HG03571 (cell line): Measurements from ENCODE around the gene IGF2BP3.
"Not testable (repeated sequence)": the region's sequence is repeated elsewhere in the genome, so short reads cannot be mapped to it uniquely, and the experiment has no call there.

Experiments used
- ATAC-seq: cut with Tn5 transposase; IDR thresholded peaks from one replicate; pipeline ENCODE4 v1.9.1; 2021; ENCODE audit not compliant: unreplicated experiment

The IGF2BP3 gene

DNA sequence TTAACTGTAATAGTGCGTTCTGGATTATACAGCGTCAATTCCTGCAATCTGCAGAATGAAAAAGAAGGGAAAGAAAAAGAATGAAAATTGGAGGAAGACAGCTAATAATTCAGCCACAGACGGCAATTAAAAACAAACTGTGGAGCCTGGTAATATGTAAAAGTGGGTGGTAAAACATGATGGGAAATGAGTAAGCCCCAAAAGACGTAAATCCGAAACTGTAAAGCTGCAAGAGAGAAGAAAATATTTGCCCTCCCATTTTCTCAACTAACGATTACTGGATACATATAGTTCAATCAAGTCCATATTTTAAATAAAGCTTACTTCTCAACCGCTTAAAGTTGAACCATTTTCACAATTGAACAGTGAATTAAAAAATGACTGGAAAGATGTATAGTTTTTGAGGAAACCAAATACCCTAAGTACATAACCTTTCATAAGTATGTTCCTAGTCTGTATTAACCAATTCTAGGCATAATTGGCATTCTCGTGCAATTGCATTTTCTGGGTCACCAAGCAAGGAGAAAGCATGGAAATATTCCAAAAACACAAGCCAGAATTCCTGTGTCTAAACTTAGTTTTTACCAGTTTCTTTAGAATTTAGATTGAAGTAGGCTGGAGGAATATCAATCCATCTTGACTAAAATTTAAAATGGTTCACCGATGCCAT, 126.3 kb downstream of the IGF2BP3 start:
- ATAC-seq = no peak

DNA sequence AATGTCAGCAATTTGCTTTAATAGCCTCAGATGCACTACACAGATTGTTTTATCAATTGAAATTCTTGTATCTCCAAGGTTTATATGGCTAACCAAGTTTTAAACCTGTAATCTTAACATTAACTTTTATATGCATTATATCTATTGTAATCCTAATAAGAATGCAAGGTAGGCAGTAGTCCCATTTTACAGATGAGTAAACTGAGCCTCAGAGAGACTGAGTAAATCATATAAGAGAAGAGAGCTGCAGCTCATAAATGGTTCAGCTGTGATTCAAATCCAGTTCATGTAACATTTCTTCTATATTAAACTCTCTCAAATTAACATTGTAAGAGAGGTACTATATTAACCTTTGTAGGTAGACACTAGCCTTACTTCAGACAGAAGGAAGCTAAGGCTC, 127.2 kb downstream of the IGF2BP3 start:
- no peak for ATAC-seq

DNA sequence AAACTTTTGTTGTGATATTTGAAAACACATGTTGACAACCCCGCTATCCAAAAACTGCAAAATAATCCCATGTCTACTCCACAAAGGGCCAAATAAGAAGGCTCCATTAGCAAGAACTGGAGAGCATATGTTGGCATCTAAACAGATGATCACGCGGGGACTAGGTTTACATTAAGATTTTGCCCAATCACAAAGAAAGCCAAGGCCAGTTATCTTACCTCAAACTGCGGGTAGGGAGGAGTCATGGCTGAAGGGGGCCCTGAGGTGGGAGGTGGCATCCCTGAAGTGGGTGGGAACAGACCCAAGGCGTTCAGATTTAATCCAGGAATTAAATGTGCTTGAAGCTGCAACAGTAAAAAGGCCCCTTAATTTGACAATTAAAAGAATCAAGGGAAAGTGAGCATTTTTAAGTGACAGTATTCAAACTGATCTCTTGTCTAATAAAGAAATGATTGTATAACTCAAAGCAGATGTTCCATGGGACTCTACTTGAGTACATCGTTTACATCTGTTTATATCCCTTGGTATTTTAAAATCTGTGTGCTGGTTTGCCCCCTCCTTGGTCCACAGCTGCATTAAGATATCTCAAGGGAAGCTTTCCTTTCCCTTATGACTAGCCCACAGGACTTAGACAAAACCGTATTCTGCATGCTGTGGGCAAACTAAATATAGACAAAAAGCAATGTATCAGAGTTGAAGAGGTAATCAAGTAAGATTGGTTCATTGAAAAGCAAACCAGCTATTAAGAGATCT, 128.3 kb downstream of the IGF2BP3 start:
- ATAC-seq = no peak

GRCh38 chr7:23338863-23339262, 131.4 kb downstream of the IGF2BP3 start:
- ATAC-seq = no peak

GRCh38 chr7:23338439-23338838, 131.9 kb downstream of the IGF2BP3 start:
- no peak for ATAC-seq

DNA sequence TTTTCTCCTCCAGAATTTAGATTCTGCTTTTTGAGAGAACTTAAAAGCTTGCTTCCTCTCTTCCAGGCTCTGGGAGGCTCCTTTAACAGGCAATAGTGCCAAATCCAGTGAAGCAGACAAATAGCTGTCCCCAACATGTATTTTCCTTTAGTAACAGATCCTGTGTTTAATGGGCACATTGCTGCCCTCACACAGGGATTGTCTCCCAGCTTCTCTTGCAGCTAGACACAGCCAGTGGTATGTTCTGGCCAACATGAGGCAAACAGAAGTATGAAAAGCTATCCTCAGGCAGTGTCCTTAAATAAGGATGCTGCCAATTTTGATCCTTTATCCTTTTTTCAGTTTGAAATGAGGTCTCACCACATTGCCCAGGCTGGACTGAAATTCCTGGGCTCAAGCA, 132.9 kb downstream of the IGF2BP3 start:
- ATAC-seq = no peak

GRCh38 chr7:23336799-23337283, 133.4 kb downstream of the IGF2BP3 start:
- no peak for ATAC-seq

DNA sequence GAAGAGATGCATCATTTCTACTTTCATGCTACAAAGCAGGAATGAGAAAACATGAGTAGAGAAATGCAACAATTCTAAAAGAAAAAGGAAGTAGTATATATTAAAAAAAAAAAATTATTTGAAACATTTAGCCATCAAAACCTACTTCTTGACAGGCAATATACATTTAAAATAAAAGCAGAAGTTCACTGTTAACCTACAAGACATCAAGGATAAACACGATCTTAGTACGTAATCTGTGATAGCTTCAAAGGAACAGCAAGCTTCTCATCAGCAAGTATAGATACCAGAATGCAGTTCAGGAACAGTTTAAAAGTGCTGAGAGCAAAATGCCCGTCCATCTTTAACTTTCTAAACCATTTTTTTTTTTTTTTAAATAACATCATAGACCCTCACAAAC, 134.2 kb downstream of the IGF2BP3 start:
- no peak for ATAC-seq

DNA sequence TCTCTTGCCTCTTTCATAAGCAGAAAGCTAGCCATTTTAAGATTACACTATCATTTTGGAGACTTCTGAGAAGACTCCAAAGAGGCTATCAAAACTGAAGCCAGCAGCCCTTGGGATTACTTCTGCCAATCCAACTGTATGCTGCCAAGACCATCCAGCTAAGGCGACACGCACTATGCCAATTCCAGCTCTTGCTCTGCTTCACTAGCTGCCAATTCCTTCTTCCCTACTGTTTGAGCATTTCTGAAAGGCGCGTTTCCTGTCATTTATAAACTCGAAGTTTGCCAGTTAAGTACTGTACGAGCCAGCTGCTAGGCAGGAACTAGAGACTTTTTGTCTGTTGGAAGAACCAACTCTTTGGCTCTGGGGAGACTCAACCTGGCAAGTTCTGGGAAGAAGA, 134.7 kb downstream of the IGF2BP3 start:
- no peak for ATAC-seq

- ATAC-seq = no peak
Measured at GRCh38 chr7:23335136-23335535, 135.2 kb downstream of the IGF2BP3 start.

GRCh38 chr7:23334482-23335056, 135.7 kb downstream of the IGF2BP3 start:
- ATAC-seq = no peak

GRCh38 chr7:23333671-23334246, 136.5 kb downstream of the IGF2BP3 start:
- ATAC-seq = no peak

DNA sequence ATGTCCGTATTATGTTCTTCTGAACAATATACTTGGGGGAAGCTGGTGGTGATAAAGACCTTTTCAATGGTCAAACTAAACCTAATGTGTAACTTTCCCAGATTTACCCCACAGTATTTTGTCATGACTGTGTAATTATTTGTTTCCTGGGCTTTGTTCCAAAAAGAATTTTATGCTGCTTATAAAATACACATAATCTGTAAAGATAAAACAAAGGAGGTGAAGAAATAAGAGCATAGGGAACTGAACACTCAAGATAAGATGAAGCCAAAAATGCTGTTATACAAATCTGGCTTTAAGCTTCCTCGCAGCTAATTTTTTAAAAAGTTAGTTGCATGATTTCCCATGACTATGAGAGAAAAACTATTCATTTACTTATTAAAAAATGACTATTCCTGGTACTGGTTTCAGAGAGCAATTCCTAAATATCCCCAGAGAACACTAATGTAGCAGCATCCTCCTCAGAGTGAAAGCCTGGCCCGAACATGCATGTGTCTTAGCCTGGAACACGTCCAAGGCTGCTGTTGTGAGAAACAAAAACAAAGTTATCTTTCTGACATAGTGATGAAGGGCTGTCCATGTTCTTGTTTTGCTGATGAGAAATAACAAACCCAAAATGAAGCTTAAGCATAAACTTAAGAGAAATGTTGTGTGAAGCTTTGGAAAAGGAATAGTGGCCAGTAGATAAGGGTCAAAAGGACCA, 137.2 kb downstream of the IGF2BP3 start:
- ATAC-seq = no peak

GRCh38 chr7:23332193-23332592, 138.1 kb downstream of the IGF2BP3 start:
- no peak for ATAC-seq

DNA sequence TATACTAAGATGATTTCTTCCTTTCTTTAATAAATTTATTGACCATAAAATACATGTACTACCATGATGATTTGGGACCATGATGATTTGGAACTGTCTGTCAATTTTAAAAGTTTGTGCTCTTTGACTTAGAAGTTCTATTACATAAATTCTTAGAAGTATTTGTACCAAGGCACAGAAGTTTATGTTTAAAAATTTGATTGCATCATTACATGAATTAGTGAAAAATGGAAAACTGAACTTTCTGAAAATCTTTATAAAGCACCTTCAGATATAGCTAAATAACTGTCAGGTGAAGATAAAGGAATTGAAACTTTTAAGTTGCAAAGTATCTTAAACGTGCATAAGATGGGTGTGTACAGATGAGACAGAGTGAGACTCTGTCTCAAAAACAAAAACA, 139.2 kb downstream of the IGF2BP3 start:
- no peak for ATAC-seq

- ATAC-seq = no peak
Measured at GRCh38 chr7:23315366-23315765, 154.9 kb downstream of the IGF2BP3 start.

DNA sequence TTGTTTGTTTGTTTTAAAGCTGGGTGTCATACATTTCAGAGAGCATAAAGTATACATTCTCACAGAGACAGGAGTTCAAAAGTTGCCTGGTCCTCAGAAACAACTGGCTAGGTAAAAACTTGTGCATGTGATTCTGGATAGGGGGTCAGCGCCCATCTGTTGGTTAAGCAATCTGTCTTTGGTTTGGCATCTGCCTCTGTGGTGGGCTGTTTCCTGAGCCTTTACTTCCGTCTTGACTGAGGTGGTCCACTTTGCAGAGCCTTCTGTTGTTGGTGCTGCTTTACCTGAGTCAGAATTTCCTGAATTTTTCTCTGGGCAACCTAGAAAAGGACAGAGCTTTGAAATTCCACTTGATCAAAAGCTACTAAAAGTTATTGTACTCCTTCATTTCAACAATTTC, 158.2 kb downstream of the IGF2BP3 start:
- ATAC-seq = not testable (repeated sequence)

- ATAC-seq = no peak
Measured at GRCh38 chr7:23308754-23309153, 161.5 kb downstream of the IGF2BP3 start.

GRCh38 chr7:23306936-23307521, 163.3 kb downstream of the IGF2BP3 start:
- no peak for ATAC-seq

DNA sequence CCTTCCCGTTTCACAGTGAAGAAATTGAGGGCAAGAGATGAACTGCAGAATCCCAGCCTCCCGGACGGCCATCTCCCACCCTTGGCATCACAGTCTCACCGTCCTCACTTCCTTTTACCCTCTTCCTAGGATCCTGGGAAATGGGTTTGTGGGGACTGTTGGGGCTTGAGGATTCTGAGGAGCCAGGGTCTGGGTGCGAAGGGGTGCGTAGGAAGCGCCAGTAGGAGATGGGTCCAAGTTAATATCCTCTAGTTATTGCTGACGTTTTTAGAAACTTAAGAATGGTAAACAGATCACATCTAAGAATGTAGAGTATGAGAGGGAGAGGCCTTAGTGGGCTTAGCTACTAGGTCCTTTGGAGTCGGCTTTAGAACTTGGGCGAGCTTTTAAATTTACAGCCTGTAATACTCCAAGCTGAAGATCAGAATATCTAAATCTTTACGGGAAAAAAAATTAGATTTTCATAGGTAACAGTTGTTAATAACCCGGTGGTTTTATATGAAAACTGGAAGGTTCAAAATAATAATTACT, 170.5 kb downstream of the IGF2BP3 start:
- peak; percentile 2 for ATAC-seq
